GM12878 (cell line): Measurements from ENCODE around the gene STT3B. TPM values are rescaled to one million over a fixed set of nuclear protein-coding genes. Genes with fewer than 3 reads are reported as not detected.

Experiments
- ATAC-seq: fragments of 200-7000 bp; cut with Tn5 transposase; 3 replicates; pipeline ENCODE4 v1.9.1; 2020; ENCODE audit warnings: mild to moderate bottlenecking, moderate library complexity
- BruUV-seq: library from RNA; stranded (reverse); fragments of 400-500 nt; replicated peaks from 2 replicates; lab custom pipeline; 2021; lab: Mats Ljungman, UMichigan
- CTCF ChIA-PET: fragments of 300-600 bp; sonication (Branson Sonifier 250); formaldehyde crosslinking; extraction: SDS; loops from one replicate; lab custom pipeline; 2021; ENCODE audit warnings: inconsistent platforms; lab: Yijun Ruan, JAX
- POLR2A ChIA-PET: fragments of 350-600 bp; formaldehyde crosslinking; extraction: SDS; loops from one replicate; lab custom pipeline; 2021; ENCODE audit warnings: inconsistent platforms; lab: Charles Lee
- RAD21 ChIA-PET: fragments of 300-600 bp; sonication (Branson Sonifier 250); formaldehyde crosslinking; loops from one replicate; lab custom pipeline; 2023; ENCODE audit warnings: antibody characterized with exemption; ENCODE audit not compliant: unreplicated experiment; lab: Charles Lee
- SMC1A ChIA-PET: fragments of 300-600 bp; sonication (Branson Sonifier 250); formaldehyde crosslinking; loops from one replicate; lab custom pipeline; 2023; ENCODE audit not compliant: unreplicated experiment, uncharacterized antibody; lab: Charles Lee
- DNase-seq: peaks from one replicate; pipeline ENCODE4 v3.0.0-alpha.2; 2011; ENCODE audit warnings: low read depth, low spot score
- FAIRE-seq: peaks from 3 replicates; lab custom pipeline; 2011; peaks lifted over from hg19 to GRCh38; lab: Jason Lieb, UNC
- H2AFZ ChIP-seq: 2 replicates; pipeline ENCODE4 v1.6.0; 2011; ENCODE audit warnings: low read depth, low read length, control low read depth; ENCODE audit not compliant: control insufficient read depth
- H3K27ac ChIP-seq: 2 replicates; pipeline ENCODE4 v1.5.1; 2011; ENCODE audit warnings: control low read depth; ENCODE audit not compliant: control insufficient read depth, insufficient read depth
- H3K27me3 ChIP-seq, 2 experiments: replicated peaks in 1 of 2; 2 replicates each; pipeline versions ENCODE4 v1.6.0 to v1.6.1; 2011; ENCODE audit warnings: low read length in 1 of 2; ENCODE audit not compliant: control insufficient read depth in 2 of 2, insufficient read depth in 2 of 2
- H3K36me3 ChIP-seq, 2 experiments: 2 replicates each; pipeline ENCODE4 v1.5.1; 2011; ENCODE audit warnings: low read length in 1 of 2; ENCODE audit not compliant: control insufficient read depth in 2 of 2, insufficient read depth in 2 of 2
- H3K4me1 ChIP-seq: 2 replicates; pipeline ENCODE4 v1.6.1; 2011; ENCODE audit warnings: mild to moderate bottlenecking, low read length, moderate library complexity, mixed read lengths; ENCODE audit not compliant: control insufficient read depth, insufficient read depth
- H3K4me2 ChIP-seq: 2 replicates; pipeline ENCODE4 v1.6.0; 2011; ENCODE audit warnings: control low read depth; ENCODE audit not compliant: control insufficient read depth, insufficient read depth
- H3K4me3 ChIP-seq: fragments of 200-600 bp; sonication (generic); 2 replicates; pipeline ENCODE4 v1.5.1; 2016
- H3K79me2 ChIP-seq: 2 replicates; pipeline ENCODE4 v1.6.0; 2011; ENCODE audit warnings: low read length; ENCODE audit not compliant: control insufficient read depth, insufficient read depth
- H3K9ac ChIP-seq: 2 replicates; pipeline ENCODE4 v1.8.0; 2011; ENCODE audit warnings: low read length, control low read depth, mixed read lengths; ENCODE audit not compliant: control insufficient read depth, insufficient read depth
- H3K9me3 ChIP-seq: replicated peaks from 3 replicates; pipeline ENCODE4 v1.5.1; 2011; ENCODE audit warnings: mild to moderate bottlenecking, low read length; ENCODE audit not compliant: control insufficient read depth, insufficient read depth
- H4K20me1 ChIP-seq: 2 replicates; pipeline ENCODE4 v1.6.0; 2011; ENCODE audit not compliant: control insufficient read depth, insufficient read depth
- ATF7 ChIP-seq: fragments of 450-650 bp; IDR thresholded peaks from 2 replicates; pipeline ENCODE4 v1.6.1; 2016; ENCODE audit warnings: low read depth, mild to moderate bottlenecking
- CREB1 ChIP-seq: IDR thresholded peaks from 2 replicates; pipeline ENCODE4 v1.6.1; 2012; ENCODE audit warnings: low read depth, mild to moderate bottlenecking, inconsistent platforms
- CTCF ChIP-seq, 3 experiments: IDR thresholded peaks in 2 of 3; conservative IDR thresholded peaks in 1 of 3; 2 replicates each; pipeline ENCODE4 v1.5.1; 2011; ENCODE audit warnings: low read depth in 3 of 3, low read length in 3 of 3, mild to moderate bottlenecking in 3 of 3, control low read depth in 2 of 3, moderate library complexity in 2 of 3, inconsistent platforms in 1 of 3, mixed read lengths in 1 of 3; ENCODE audit not compliant: control insufficient read depth in 2 of 3, insufficient read depth in 1 of 3; ENCODE audit errors: extremely low read depth in 1 of 3
- MTA3 ChIP-seq: IDR thresholded peaks from 2 replicates; pipeline ENCODE4 v1.6.1; 2012; ENCODE audit warnings: low read length, inconsistent platforms, borderline replicate concordance
- NFXL1 ChIP-seq: fragments of 450-650 bp; IDR thresholded peaks from 2 replicates; pipeline ENCODE4 v1.6.1; 2017; ENCODE audit warnings: antibody characterized with exemption, mild to moderate bottlenecking, borderline replicate concordance
- NFYB ChIP-seq: IDR thresholded peaks from 2 replicates; pipeline ENCODE4 v1.6.1; 2011; ENCODE audit warnings: low read depth, mild to moderate bottlenecking, low read length, improper control_type of control experiment, moderate library complexity; ENCODE audit not compliant: insufficient read depth
- ZNF592 ChIP-seq: fragments of 450-650 bp; IDR thresholded peaks from 2 replicates; pipeline ENCODE4 v1.6.1; 2017; ENCODE audit warnings: mild to moderate bottlenecking, moderate library complexity
- WGBS: methylation state at CpG from one replicate; pipeline ENCODE4 v1.1.6; 2016; ENCODE audit warnings: low lambda C conversion rate; ENCODE audit not compliant: insufficient replicate concordance, insufficient coverage; ENCODE audit errors: missing lambda C conversion rate; 5-methylcytosine and 5-hydroxymethylcytosine counted together
- in situ Hi-C: fragments of 300-500 bp; cut with MboI; formaldehyde crosslinking; loops from 9 replicates; pipeline ENCODE4 v1.14.3; 2018; ENCODE audit warnings: mixed read lengths
- intact Hi-C: fragments of 100-400 bp; cut with micrococcal nuclease; formaldehyde crosslinking; loops from one replicate; pipeline ENCODE4 v1.14.2; 2022; ENCODE audit not compliant: unreplicated experiment
- polyA plus RNA-seq, 11 experiments: library from polyadenylated mRNA; depleted of rRNA in 4 of 11; unstranded in 6 of 11; stranded (reverse) in 5 of 11; fragments of >200 nt; fragmentation: Nextera tagmentation in 4 of 11; fragmentation: Illumina TruSeq in 1 of 11; extraction: Ambion mirVana in 4 of 11; extraction: Trizol in 1 of 11; gene quantifications; 1 replicate in 1 of 11; 2 replicates in 10 of 11; pipeline versions ENCODE4 v1.2.1 to v1.2.3, GENCODE V29; 2011 to 2016; ENCODE audit warnings: inconsistent platforms in 2 of 11, missing spikeins in 2 of 11, low read depth in 1 of 11
- total RNA-seq, 4 experiments: library from RNA; depleted of rRNA in 3 of 4; stranded (reverse); fragments of >200 nt in 3 of 4; fragmentation: Illumina TruSeq in 1 of 4; extraction: Trizol in 1 of 4; gene quantifications; 2 replicates each; pipeline versions ENCODE4 v1.2.1 to v1.2.3, GENCODE V29; 2013 to 2021

The STT3B gene
- total and polyA plus RNA-seq, 10 of the 15 experiments (the other 5 are each of a cell fraction or from before 2014, with no cell fraction given): 19.9 to 208 (median 79.6) TPM

DNA sequence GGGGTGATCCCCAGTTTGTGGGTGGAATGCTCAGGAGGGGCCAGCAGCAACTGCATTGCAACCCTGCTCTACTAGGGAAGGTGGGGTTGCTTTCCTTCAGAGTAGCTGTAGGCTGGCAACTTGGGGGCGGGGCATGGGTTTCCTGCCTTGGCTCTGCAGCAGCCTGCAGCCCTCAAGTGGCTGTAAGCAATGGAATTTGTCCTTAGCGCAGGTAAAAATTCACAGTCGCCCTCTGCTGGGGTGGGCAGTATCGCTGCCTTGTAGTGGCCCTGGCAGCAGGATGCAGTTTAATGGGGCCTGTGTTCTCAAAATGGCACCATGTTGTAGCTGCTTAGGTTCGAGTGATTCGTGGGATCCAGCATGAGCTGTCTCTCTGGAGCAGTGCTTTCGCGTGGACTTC, 29.8 kb downstream of the STT3B start:
- Histone ChIP-seq H3K9ac (no peak overlapping the region), H2AFZ (no peak overlapping the region), H3K36me3 (no peaks in the 10 kb centered on the region), H3K79me2 (peaks cover 99% of the 10 kb centered on the region), H4K20me1 (no peaks in the 10 kb centered on the region), H3K9me3 (peaks cover 14% of the 10 kb centered on the region), H3K4me2 (no peak overlapping the region), H3K27ac (no peak overlapping the region), H3K4me1 (no peaks in the 10 kb centered on the region; the same call in 1 of the 2 replicates), H3K4me3 (no peak overlapping the region), H3K27me3 (no peaks in the 10 kb centered on the region)
- intact Hi-C loops (loop anchor here (5.0 kb wide), 1 partner anchor 55 kb away; no protein-coding TSS in a partner anchor), in situ Hi-C loops (no loop called here)
- SMC1A ChIA-PET: interaction anchor here (1.3 to 1.6 kb wide), 3 partner anchors 16 to 29 kb away, joined by 3 to 5 read pairs (median 4); partner anchors contain the start of gene STT3B
- WGBS: 96% methylated on average over 8 of the region's 8 CpGs
- FAIRE-seq: no peak
- no peak for DNase-seq
- no TSS peak for BruUV-seq
- CTCF ChIA-PET: interaction anchor here (0.9 to 1.2 kb wide), 3 partner anchors 13 to 24 kb away, joined by 3 to 4 read pairs (median 3); no protein-coding TSS in a partner anchor
- POLR2A ChIA-PET: no interaction called here
- ATAC-seq: peak; percentile 13
- RAD21 ChIA-PET: interaction anchor here (1.2 kb wide), 1 partner anchor 22 kb away, joined by 3 read pairs; no protein-coding TSS in a partner anchor
- TF ChIP-seq NFXL1: no peak
- 0 out of 6 replicates have a peak, but pooled peaks of 1 of the 3 experiments have one; percentile 2 for TF ChIP-seq CTCF (IDR thresholded peaks at IDR 0.05 in 2 of 3, conservative IDR thresholded peaks at IDR 0.05 in 1 of 3; ENCODE audit: control insufficient read depth in 2 of 3, extremely low read depth in 1 of 3, insufficient read depth in 1 of 3, low read depth in 3 of 3, low read length in 3 of 3)

- no peaks in the 10 kb centered on the region for H3K27me3 ChIP-seq
- H3K27ac ChIP-seq: no peak overlapping the region
- ChIA-PET SMC1A (interaction anchor here (0.6 to 1.3 kb wide), 3 partner anchors 9 to 127 kb away, joined by 3 to 5 read pairs (median 4); no protein-coding TSS in a partner anchor), RAD21 (no interaction called here), POLR2A (interaction anchor here (0.6 kb wide), 1 partner anchor 19 kb away, joined by 8 read pairs; no protein-coding TSS in a partner anchor), CTCF (interaction anchor here (1.4 to 2.1 kb wide), 2 partner anchors 10 to 173 kb away, joined by 4 to 7 read pairs; no protein-coding TSS in a partner anchor)
- no TSS peak for BruUV-seq
- H3K9ac ChIP-seq: no peak overlapping the region
- no peak for FAIRE-seq
- no peak for DNase-seq
- 0 out of 2 replicates have a peak overlapping the region, but pooled peaks have one; percentile 9 for H3K4me2 ChIP-seq
- in situ Hi-C loops: no loop called here
- peaks cover 100% of the 10 kb centered on the region for H3K79me2 ChIP-seq
- 0% methylated on average over 1 of the region's 1 CpG for WGBS
- no peaks in the 10 kb centered on the region for H4K20me1 ChIP-seq
- H3K36me3 ChIP-seq: no peaks in the 10 kb centered on the region
- ATAC-seq: no peak
- intact Hi-C loops: no loop called here
- H3K4me1 ChIP-seq: no peaks in the 10 kb centered on the region; the same call in 1 of the 2 replicates
- no peak overlapping the region for H3K4me3 ChIP-seq
- peaks cover 14% of the 10 kb centered on the region; the same call in 2 of the 3 replicates for H3K9me3 ChIP-seq
- no peak overlapping the region for H2AFZ ChIP-seq
- TF ChIP-seq MTA3 (no peak), ZNF592 (no peak), NFYB (no peak), CREB1 (no peak), ATF7 (no peak)
These were observed 32.6 kb downstream of the STT3B start for GRCh38 chr3:31565288-31565687.
